Activated CD4-positive, alpha-beta T cell treated with anti-CD3 and anti-CD28 coated beads, Interleukin-2, amount 50 U/mL, for 48 hours (primary cell): ENCODE results near the gene CMTM2.
A peak's percentile ranks its signal among the peaks of the same experiment; 100 is the strongest.

ENCODE experiments used
- DNase-seq, 2 experiments: peaks; one replicate each; pipeline ENCODE4 v3.0.0-alpha.2; 2020

The CMTM2 gene, protein sequence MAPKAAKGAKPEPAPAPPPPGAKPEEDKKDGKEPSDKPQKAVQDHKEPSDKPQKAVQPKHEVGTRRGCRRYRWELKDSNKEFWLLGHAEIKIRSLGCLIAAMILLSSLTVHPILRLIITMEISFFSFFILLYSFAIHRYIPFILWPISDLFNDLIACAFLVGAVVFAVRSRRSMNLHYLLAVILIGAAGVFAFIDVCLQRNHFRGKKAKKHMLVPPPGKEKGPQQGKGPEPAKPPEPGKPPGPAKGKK

DNA sequence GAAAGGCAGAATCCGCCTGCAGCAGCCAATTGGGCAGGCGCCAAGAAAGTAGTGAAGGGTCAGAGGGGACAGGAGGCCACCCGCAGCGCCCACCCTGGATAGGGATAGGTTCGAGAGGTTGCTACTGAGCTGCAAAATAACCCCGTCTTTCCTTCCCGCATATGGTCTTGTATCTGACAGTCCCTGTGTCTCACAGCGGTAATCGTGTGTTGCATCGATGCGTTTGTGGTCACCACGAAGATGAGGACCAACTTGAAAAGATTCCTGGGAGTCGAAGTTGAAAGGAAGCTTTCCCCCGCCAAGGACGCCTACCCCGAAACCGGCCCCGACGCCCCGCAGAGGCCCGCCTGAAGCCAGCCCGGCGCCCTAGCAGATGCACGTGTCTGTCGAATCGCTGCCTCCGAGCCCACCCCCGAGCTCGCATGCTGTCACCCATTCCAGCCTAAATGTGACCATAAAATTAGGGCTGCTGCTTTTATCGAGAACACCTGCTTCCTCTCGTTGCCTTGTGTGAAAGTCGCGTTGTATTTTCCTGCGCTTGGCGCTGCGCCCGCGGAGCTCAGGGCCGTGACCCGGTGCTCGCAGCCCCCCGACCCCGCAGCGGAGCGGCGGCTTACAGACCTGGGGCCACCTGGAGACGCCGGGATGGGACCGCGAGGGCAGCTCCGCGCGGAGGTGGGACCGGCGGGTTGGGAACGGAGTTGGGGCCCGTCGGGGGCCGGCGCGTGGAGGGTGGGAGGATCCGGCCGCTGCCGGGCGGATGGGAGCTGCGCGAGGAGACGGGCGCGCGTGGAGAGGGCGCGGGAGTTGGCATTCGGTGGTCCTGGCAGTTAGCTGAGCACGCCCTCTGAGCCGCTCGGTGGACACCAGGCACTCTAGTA is at the start of gene CMTM2:
Gene CMTM2, plus strand, starts transcription at position 813 of the 881 bp plus-strand sequence. CDS start 145 bp downstream, outside the sequence.
- DNase-seq: peak in 1 of 2 experiments; percentile 24

DNA sequence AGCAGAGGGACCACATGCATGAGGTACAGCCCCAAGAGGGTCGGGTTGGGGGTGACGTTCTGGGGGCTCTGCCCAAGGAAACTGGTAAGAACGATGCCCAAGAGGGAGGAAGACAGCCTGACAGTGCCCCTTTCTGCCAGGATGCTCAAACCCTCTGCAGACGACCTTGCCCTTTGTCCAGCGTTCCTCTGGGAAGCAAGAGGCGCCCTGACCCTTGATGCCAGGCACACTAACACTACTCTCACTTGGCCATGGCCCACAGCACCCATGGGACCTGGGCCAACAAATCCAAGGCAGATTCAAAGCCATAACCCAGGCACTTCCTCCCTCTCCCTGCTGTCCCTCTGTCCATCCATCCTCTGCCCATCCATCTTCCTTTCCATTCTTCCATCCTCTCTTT is 49.8 kb upstream of the CMTM2 start:
- DNase-seq: no peak

DNA sequence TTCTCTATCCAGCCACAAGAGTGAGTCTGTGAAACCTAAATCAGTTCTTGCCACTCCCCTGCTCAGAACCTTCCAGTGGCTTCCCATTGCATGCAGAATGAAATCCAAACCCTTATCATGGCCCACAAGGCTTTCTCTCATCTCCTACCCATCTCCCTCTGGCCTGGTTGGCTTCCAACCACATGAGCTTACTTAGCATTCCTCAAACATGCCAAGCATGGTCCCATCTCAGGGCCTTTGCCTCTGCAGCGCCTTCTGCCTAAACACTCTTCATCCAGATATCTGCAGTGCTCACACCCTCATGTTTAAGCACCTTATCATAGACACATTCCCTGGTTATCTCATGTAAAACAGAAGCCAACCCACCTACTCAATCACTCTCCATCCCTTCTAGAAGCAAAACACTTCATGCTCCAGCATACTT is 44.9 kb upstream of the CMTM2 start:
- DNase-seq: no peak

DNA sequence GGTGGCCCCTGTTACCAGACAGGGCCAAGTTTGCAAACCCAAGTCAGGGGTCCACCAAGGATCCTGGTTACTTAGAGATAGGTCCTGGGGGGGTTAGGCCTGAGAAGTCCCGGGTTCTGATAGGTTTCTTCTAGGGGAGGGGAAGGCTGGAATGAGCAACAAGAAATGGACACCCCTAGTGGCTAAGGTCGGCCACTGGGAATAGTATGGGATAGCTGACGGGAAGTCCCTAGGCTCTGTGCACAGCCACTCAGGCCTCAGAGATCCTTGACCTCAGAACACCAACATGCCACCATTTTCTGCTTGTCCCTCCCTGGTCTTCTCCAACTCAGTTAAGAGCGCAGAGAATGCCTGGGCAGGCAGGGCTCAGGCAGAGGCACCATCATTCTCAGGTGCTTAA is 42.7 kb upstream of the CMTM2 start:
- no peak for DNase-seq

DNA sequence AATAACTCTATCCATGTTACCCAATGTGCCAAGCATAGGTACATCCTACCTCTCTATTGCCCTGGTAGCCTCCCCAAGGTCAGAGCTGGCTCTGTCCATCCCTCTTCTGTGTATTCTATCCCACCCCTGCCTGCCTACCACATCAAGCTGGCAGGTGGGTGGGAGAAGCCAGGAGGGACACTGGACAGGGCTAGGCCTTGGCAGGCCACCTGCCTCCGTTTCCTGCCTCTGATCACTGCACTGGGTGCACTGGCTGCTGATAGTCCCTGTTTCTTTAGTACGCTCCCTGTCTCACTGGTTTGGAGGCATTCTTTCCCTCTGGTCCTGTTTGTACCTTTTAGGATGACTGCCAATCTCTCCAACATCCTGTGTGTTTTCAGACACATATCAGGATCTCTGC is 42.0 kb upstream of the CMTM2 start:
- no peak for DNase-seq

DNA sequence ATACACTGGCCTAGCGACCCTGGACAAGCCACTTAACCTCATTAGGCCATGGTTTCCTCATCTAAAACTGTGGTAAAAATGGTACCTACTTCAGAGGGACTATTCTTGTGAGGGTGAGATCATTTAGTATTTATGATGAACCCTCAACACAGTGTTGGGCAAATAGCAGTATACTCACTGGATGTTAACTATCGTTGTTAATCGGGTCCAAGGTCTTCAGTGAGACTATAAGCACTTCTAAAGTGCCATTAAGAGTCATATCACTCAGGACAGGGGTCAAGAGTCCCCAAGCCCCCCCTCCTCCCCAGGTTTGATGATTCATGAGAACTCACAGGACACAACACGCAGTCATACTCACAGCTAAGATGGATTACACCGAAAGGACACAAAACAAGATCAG is 40.4 kb upstream of the CMTM2 start:
- no peak for DNase-seq

DNA sequence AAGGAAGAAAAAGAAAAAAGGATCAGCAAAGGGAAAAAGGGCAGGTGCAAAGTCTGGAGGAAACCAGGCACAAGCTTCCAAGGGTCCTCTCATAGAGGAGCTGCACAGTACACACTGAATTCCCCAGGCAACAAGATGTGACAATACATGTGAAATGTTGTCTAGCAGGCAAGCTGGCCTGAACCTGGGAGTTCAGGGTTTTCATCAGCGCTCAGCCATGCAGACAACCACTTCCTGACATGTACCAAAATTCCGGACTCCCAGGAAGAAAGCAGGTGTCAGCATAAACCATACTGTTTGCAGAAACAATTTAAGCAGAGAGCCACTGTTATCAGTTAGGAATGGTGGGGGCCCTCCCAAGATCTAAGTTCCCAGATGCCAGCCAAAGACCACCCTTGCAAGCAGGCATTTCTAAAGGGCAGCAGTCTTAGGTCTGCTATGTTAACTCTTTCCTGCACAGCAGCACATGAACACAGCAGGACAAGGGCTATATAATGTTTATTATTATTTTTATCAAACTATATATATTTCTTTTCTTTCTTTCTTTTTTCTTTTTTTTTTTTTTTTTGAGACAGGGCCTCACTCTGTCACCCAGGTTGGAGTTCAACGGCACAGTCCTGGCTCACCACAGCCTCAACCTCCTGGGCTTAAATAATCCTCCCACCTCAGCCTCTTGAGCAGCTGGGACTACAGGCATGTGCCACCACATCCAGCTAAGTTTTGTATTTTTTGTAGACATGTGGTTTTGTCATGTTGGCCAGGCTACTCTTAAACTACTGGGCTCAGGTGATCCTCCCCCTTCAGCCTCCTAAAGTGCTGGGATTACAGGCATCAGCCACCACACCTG is 39.4 kb upstream of the CMTM2 start:
- no peak for DNase-seq

DNA sequence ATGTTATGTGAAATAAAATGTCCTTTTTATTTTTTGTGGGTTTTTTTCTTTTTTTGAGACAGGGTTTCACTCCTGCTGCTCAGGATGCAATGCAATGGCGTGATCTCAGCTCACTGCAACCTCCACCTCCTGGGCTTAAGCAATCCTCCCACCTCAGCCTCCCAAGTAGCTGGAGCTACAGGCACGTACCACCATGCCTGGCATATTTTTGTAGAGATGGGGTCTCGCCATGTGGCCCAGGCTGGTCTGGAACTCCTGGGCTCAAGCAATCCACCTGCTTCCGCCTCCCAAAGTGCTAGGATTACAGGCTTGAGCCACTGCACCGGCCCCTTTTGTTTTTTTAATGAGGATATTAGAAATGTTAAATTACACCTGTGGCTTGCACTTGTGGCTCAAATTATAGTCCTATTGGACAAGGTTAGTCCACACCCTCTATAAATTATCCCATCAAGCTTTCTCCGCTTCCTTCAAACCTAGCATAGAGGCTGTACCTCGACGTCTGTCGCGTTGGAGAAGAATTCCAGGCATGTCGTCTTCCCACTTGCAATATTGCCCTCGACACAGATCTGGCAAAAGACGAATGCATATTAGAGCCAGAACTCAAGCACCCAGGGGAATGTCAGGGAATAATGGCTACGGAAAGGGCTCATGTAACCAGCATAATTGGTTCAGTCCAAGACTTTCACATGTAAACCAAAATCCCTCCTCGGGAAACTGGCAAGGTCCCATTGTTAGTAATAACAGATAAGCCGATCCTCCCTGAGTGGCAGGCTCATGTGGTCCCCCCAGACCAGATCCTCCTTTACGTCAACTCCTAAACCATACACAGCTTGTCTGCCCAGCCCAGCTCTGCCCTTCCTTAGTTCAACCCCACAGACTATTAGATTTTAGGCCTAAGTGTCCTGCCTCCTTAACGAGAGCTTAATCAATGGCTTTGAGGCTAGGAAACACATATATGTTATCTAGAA is 37.6 kb upstream of the CMTM2 start:
- DNase-seq: no peak

DNA sequence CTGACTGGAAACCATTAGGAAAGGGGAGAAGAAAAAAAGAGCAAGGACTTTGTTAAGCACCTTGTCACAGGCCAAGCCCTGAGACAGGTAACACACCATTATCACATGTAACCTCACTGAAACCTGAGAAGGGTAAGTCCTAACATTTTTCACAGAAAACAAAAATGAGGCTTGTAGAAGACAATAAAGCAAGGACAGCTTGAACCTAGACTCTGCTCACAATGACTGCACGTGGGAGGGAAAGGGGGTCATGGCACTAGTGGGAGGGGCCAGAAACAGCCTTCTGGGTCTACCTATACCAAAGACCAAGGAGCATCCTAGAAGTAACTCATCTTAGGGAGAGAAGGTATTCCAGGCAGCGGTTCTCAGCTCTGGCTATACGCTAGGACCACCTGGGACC is 36.9 kb upstream of the CMTM2 start:
- no peak for DNase-seq

DNA sequence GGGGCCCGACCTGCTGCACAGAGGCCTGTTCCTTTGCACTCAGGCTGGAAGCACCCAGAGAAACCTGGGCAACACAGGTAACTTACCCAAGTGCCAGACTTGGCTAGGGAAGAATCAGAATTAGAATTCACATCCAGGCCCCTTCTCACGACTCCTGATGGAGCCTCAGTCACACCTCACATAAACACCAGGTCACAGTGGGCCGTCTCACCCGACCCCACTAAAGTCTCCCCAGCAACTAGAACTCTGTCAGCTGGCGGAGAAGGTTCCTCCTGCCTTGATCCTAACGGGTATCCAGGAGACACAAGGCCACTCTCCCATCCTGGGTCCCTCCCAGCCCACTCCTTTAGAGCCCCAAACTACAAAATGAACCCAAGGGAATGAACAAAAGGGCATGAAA is 35.7 kb upstream of the CMTM2 start:
- DNase-seq: no peak

DNA sequence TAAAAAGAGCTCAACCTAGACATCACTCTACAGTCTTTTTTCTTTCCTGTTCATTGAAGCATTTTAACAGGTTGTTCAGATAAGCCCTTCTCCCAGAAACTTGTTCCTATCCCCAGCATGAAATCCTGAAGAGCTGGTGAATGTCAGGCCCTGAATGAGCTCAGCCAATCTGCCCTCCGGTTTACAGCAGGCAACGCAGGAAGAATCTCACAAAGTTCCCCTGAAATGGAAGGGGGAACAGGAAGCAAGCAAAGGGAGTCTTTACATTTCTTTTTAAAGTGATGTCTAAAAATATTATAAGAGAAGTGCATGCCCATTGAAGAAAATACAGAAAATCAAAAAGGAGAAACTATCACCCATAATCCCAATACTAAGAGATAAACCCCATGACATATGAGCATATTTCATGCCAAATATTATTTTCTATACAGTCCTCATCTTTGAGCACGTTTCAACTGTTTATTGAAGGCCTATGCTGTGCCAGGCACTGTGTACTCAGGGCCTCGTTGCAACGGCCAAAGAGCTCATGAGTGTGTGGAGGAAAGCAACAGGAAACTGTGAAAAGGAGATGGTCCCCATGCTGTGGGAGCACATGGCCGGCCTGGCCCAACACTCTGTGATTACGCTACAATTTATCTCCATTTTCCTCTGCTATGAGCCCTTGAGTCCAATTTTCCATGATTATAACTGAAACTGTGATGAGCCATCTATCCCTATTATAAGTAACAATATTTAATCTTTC is 35.1 kb upstream of the CMTM2 start:
- DNase-seq: no peak

DNA sequence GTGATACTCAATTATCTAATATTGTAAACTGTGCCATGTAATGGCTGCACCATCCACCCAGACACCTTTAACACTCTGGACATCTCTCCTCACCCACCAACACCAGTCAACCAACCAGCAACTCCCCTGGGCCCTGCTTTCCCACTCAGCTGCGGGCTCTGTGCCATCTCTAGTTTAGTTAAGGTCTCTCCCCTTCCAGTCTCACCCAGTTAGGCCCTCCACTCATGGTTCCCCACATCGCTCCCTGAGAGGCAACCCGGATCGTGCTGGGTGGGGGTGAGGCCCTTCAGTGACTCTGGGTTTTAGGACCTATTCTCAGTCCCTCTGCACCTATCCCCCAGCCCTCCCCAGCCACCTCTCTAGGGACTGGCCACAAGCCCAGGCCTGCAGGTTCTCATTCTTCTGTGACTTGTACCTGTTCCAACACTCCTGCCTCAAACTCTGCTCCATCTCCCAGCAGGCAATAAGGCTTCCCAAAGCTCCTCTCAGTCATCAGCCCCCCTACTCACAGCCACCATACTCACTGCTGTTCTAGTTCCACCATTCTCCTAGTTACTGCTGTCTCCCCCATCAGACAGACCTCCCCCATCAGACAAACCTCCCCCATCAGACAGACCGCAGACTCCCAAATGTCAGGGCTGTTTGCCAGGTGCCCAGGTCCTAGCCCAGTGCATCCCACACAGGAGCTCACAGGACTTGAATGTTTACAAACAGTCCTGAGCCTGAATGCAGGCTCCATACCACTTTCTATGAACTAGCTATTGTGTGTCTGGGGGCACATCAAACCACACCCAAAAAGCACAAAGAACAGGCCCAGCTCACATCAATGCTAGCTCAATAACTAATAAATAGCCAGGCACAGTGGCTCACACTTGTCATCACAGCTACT is 31.9 kb upstream of the CMTM2 start:
- DNase-seq: no peak

DNA sequence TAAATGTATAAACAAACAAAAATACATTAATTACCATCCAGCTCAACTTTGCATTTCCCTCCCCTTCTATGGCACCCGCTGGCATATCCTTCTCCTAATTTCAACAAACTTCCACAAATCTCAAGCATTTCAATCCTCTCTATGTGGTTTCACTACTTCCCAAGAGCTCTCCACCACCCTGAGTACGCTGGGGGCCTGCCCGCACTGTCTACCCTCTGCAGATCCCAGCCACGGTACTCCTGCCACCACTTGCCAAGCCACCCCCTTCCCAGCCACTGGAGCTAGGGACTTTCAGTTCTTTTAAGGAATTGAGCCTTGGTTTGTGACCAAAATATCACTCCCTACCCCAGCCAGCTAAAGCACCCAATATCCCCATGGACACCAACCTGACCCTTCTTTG is 31.2 kb upstream of the CMTM2 start:
- no peak for DNase-seq

DNA sequence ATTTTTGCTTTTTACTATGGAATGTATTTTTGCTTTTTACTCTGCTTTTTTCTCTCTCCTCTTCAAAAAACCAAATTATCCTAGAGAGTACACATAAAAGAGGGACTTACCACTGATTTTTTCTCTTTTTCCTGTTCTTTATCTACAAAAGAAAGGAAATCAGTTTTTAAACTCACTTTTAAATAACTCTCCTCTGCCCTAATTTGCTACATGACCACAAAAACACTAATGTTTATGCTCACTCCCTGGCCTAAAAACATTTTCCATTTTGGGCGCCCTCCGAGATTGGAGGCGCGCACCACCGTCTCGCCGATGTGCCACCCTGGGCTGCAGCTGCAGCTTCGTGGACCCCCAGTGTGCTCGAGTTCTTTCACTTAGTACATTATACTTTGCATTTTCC is 30.4 kb upstream of the CMTM2 start:
- DNase-seq: no peak

DNA sequence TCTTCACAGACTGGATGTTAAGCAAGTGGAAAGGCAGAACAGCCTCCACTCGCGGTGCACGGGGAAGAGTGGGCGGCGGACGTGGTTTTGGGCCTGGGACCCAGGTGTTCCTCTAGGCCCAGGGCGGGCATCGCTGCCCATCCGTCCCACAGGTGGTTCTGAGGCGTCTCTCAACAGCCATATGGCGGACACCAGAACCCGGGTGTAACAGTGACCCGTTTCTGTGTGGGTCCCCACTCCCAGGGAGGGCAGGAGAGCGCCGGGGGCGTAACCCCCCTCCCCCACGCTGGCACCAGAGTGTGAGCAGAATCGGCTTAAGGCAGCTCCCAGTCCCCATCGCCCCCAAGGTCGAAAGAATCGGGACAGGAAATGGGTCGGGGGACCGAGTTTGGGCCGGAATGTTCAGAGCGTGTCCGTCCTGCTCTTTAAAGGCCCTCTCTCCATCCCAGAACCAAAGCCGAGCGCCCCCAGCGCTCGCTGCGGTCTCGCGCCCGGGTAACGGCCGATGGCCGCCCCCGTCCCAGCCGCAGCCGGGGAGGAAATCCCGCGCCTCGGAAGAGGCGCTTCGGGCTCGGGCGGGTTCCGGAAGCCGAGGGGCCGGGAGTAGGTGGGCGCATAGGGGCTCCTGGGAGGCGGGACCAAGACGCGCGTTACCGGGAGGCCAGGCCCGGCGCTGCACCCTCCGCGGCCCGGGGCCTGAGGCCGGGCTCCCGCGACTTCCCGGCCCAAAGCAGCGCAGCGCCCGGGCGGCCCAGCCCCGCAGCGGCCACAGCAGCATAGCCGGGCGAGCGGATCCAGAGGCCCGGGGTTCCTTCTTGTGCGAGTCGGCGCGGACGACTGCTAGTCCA is 29.8 kb upstream of the CMTM2 start, which contains the start of gene TK2:
Gene TK2, minus strand, starts transcription at position 839 of the 848 bp plus-strand sequence. Its CDS starts 61 bp downstream, at position 778.
- DNase-seq: peak; percentile 74 to 79

DNA sequence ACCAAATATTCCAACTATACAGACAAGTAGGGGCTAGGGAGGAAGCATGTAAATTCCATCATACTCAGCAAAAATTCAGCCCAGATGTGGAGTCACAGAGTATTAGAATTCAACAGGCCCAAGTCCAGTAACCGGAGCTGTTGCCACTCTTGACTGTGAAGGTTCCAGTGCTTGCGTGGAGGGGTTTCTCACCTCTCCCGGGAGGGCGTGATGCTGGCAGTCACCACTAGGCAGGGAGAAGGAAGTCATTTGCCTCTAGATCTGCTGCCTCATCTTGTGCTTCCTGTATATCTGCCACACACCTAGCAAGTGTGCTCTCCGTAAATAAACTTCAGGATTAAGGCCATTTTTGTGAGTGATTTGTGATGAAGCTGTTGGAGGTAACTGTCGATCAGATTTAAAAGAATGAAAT is 27.9 kb upstream of the CMTM2 start:
- DNase-seq: peak; percentile 59 to 69

DNA sequence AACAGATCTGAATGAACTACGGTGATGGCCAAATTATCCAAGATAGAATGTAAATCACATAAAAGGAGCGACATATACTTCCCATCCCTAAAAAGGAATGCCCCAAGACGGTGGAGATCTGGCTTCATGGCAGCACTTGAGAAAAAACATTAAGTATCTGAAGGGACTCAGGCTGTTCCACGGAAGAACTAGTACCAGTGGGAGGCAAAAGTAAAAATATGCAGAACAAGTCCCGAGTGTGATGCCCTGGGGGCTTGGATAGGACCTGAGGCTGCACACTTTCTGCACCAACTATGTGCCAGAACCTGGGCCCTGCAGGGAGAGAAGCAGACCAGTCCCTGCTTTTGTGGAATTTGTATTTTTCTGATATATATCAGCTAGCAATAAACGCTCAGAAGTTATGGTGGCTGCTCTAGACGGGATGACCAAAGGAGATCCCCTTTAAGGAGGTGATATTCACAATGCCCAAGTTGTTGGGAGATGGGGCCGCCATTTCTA is 27.4 kb upstream of the CMTM2 start:
- DNase-seq: no peak

DNA sequence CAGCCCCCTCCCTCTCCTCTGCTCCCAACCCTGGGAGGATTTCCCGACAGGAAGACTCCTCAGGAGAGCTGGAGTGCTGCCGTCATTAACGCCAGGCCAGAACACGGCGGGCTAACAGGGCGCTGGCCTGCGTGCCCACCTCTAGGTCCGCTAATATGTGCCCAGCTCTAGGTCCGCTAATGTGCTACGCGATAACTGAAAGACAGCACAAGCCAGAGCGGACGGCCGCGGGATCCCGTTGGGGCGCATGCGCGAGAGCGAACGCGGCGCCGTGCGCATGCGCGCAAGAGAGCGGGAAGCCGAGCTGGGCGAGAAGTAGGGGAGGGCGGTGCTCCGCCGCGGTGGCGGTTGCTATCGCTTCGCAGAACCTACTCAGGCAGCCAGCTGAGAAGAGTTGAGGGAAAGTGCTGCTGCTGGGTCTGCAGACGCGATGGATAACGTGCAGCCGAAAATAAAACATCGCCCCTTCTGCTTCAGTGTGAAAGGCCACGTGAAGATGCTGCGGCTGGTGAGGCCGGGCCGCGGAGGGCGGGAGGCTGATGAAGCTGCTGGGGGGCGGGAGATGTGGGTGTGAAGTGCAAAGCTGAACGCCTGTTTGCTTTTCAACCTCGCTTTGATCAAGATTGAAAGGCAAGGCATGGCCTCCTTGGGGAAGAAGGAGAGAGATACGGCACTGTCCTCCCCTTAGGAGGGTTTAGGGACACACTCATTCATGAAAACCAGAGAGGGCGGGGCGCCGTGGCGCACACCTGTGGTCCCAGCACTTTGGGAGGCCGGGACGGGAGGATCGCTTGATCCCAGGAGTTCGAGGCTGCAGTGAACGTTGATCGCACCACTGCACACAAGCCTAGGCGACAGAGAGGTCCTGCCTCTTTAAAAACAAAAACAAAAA is 26.7 kb upstream of the CMTM2 start, which contains the start of gene CKLF:
Gene CKLF, plus strand, starts transcription at position 291 of the 892 bp plus-strand sequence. Its CDS starts 140 bp downstream, at position 431.
- peak; percentile 86 to 89 for DNase-seq
